A673 (cell line): ENCODE results near the gene MYL2.

Experiments used
- CTCF ChIP-seq: fragments of 300-800, 200-600 bp; sonication (generic); conservative IDR thresholded peaks from 2 replicates; pipeline ENCODE4 v1.5.1; 2017; ENCODE audit warnings: low read depth, mild to moderate bottlenecking, antibody characterized with exemption, low read length, moderate library complexity, mixed read lengths
- EZH2 ChIP-seq: fragments of 200-600 bp; sonication (generic); IDR thresholded peaks from 2 replicates; pipeline ENCODE4 v1.6.1; 2017; ENCODE audit warnings: borderline replicate concordance, low read depth, mild to moderate bottlenecking, mixed read lengths, antibody characterized with exemption, low read length; ENCODE audit not compliant: poor library complexity, severe bottlenecking

- TF ChIP-seq CTCF (no peak), EZH2 (no peak)
These were observed 9.4 kb upstream of the MYL2 start for GRCh38 chr12:110929818-110930217.
